Fibroblast of mammary gland (primary cell): ENCODE results near the gene CCRL2.
A peak's percentile ranks its signal among the peaks of the same experiment; 100 is the strongest.

Source experiments
- DNase-seq: peaks from one replicate; pipeline ENCODE4 v3.0.0-alpha.2; 2010; ENCODE audit warnings: low read depth
- H3K4me3 ChIP-seq: 2 replicates; pipeline ENCODE4 v1.5.1; 2011; ENCODE audit warnings: low read depth, mild to moderate bottlenecking, low read length, moderate library complexity; ENCODE audit not compliant: control insufficient read depth
- TF ChIP-seq, protein P1 (sequence below): conservative IDR thresholded peaks from 2 replicates; pipeline ENCODE4 v1.5.1; 2011; ENCODE audit warnings: low read depth, low read length, inconsistent platforms; ENCODE audit not compliant: control insufficient read depth, insufficient read depth

CCRL2 gene

GRCh38 chr3:46365041-46365440 is 42.0 kb upstream of the CCRL2 start:
- H3K4me3 ChIP-seq, result no peak overlapping the region
- DNase-seq, result no peak
- TF ChIP-seq, protein P1, sequence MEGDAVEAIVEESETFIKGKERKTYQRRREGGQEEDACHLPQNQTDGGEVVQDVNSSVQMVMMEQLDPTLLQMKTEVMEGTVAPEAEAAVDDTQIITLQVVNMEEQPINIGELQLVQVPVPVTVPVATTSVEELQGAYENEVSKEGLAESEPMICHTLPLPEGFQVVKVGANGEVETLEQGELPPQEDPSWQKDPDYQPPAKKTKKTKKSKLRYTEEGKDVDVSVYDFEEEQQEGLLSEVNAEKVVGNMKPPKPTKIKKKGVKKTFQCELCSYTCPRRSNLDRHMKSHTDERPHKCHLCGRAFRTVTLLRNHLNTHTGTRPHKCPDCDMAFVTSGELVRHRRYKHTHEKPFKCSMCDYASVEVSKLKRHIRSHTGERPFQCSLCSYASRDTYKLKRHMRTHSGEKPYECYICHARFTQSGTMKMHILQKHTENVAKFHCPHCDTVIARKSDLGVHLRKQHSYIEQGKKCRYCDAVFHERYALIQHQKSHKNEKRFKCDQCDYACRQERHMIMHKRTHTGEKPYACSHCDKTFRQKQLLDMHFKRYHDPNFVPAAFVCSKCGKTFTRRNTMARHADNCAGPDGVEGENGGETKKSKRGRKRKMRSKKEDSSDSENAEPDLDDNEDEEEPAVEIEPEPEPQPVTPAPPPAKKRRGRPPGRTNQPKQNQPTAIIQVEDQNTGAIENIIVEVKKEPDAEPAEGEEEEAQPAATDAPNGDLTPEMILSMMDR, result no peak

GRCh38 chr3:46365737-46366524 is 41.1 kb upstream of the CCRL2 start:
- H3K4me3 ChIP-seq, result no peak overlapping the region
- TF ChIP-seq, protein P1, result no peak
- DNase-seq, result no peak

DNA sequence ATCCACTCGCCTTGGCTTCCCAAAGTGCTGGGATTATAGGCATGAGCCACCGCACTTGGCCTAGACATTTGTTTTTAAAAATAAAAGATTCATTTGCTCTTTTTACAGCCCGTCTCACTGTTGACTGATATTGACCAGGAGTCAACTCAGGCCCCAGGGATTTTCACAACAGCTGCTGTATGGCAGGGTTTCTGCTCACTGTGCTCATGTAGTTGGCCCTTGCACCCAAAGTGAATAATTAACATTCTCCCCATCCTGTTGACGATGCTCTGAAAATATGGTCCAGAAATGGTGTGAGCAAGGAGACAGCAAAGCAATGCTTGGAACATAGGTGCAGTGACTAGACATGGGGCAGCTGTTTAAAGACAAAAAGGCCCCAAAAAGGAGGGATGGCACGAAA is 39.2 kb upstream of the CCRL2 start:
- TF ChIP-seq, protein P1, result no peak
- no peak for DNase-seq
- H3K4me3 ChIP-seq, result no peak overlapping the region

DNA sequence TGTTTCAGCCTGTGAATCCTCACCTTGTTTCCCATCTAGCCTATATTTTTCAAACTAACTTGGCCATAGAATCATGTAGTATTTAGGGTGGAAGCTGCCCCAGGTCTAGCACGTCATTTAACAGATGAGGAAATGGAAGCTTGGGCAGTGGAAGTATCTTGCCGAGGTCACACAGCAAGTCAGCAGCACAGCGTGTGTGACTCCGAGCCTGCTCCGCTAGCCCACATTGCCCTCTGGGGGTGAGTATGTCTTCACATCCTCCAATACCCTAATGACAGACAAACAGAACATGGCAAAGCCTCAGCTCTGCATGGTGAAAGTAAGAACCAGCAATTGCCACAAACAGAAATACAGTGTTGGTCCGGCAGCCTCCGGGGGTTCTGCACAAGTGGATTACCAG is 38.5 kb upstream of the CCRL2 start:
- TF ChIP-seq, protein P1, result peak; percentile 1
- no peak overlapping the region for H3K4me3 ChIP-seq
- peak; percentile 5 for DNase-seq

GRCh38 chr3:46369151-46369550 is 37.9 kb upstream of the CCRL2 start:
- DNase-seq, result no peak
- no peak overlapping the region for H3K4me3 ChIP-seq
- TF ChIP-seq, protein P1, result no peak

DNA sequence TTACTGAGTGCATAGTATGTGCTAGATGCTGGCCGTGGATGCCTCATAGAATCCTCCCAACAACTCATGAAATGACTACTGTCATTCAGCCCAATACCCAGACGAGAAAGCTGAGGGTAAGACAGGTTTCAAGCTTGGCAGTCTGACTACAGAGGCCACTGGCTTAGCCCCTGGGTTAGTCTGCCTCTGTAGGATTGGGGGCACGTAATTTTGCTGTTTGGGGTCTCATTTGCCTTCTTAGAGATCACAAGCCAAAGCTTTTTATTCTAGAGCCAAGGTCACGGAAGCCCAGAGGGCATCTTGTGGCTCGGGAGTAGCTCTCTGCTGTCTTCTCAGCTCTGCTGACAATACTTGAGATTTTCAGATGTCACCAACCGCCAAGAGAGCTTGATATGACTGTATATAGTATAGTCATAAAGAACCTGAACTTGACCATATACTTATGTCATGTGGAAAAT is 37.4 kb upstream of the CCRL2 start:
- DNase-seq, result no peak
- H3K4me3 ChIP-seq, result no peak overlapping the region
- TF ChIP-seq, protein P1, result no peak
